Stimulated activated CD4-positive, alpha-beta T cell treated with anti-CD3 and anti-CD28 coated beads, Interleukin-2, amount 100 ng/mL, for 48 hours (primary cell): ENCODE results near the gene SND1.

Experiments
- DNase-seq, 2 donors: peaks; one replicate each; pipeline ENCODE4 v3.0.0-alpha.2; 2020

SND1 gene

DNA sequence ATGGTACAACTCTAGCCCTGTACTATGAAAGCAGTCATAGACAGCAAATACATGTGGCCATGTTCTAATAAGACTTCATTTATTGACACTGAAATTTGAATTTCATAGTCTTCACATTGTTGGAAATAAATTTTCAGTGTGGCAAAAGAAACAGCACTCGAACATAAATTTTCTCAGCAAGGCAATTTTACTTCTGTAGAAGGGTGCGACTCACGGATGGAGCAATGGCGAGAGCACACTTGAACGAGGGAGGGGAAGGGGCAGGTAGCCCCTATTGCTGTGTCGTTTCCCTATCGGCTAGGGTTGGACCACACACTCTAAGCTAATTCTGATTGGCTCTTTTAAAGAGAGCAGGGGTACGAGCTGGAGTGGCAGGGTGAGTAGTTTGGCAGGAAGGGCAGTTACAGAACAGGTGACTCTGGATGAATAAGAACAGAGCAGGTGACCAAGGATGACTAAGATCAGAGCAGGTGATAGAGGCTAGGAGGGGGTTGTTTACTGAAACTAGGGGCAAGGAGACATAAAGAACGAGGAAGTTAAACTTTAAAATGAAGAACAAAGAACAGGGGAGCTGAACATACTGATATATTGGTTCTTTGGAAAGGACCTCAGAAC, 327.2 kb downstream of the SND1 start:
- DNase-seq = no peak

GRCh38 chr7:127979728-127980126, 327.7 kb downstream of the SND1 start:
- DNase-seq = no peak

DNA sequence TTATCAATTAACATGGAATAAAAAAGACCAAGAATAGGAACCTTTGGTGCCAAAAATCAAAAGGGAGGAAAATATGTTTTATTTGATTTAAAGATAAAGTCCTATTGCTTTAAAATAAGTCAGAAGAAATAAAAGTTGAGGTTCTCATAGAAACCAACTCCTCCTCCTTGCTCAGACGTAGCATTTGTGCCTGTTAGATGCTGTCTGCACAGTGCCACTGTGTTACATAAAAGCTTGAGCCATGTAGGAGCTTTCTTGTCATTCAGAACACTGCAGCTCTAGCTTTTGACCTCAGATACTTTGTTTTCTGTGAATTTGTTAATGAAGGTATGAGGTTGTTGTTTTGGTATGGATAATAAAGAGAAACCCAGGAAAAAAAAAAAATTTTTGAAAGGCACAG, 328.9 kb downstream of the SND1 start:
- DNase-seq = no peak

DNA sequence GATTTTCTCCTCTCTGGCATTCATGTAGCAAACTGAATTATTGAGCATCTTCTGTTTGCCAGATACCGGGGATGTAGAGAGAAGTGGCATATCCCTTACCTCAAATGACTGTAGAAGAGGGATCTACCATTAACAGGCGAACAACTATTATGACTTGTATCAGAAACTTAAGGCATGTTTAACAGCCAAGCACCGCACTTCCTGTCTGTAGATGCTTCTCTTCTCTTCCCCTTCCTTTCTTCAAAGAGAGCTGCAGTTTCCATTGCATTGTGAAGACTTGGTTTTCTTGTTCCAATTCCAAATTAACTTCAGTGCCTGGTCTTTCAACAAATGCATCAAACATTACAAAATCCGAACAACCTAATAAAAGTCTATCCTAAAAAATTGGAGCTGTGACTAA, 330.0 kb downstream of the SND1 start:
- no peak for DNase-seq

GRCh38 chr7:127983804-127984332, 331.9 kb downstream of the SND1 start:
- no peak for DNase-seq

GRCh38 chr7:127986581-127987521, 334.9 kb downstream of the SND1 start:
- no peak for DNase-seq

DNA sequence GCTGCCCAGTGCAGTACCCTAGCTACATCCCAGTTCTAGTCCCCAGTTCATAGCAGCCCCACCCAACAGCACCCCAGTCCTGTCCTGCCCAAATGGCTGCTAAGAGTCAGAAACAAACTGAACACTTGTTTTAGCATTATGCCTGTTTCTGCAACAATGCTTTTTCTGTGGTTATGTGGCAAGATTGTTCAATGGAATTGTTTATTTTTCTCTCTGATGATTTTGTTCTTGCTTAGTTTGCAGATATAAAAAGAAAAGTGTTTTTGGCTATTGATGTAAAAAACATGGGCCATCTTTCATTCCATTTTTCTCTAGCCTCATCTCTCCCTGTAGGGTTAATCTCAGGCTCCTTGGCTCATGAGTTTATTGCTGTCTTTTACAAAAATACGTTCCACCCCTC, 336.8 kb downstream of the SND1 start:
- no peak for DNase-seq

- DNase-seq = no peak
These were observed 341.3 kb downstream of the SND1 start for GRCh38 chr7:127993317-127993716.

DNA sequence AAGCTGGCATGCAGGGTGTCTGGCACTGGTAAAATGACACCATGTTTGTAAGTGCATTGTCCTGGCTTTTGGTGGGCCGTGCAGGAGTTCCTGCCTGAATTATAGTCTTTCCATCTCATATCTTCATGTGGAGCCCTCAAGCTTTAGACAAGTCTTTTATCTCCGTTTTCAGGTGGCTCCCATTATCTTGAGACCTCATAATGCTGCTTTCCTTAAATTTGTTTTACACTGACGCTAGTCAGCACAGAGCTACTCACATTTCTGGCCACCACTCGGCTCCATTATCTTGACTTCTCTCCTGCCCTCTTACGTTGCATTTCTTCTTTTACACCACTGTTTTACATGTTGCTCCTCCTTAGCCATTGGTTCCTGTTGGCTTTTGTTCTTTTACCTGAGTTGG, 342.0 kb downstream of the SND1 start:
- DNase-seq = no peak

GRCh38 chr7:127995156-127995880, 343.3 kb downstream of the SND1 start:
- DNase-seq = no peak

- DNase-seq = no peak
These were observed 343.9 kb downstream of the SND1 start for GRCh38 chr7:127995881-127996215.

GRCh38 chr7:127996253-127997071, 344.5 kb downstream of the SND1 start:
- DNase-seq = no peak

GRCh38 chr7:127997226-127997922, 345.4 kb downstream of the SND1 start:
- no peak for DNase-seq

DNA sequence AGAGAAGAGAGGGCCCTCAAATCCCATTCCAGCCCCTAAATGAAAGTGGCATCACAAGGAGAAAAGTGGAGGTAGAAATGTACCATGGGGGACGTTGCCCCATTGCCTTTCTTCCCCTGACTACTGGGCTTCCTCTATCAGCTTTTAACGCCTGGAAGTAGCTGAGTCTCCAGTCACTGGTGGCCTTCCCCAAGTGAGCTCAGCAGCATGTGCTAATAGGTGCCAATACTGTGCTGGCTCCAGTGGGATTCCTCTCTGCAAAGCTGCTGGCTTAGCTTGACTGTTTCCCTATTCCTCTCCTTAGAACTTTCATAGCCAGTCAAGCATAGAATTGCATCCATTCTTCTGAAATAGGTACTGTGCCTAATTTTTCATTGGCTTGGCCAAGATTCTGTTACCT, 346.7 kb downstream of the SND1 start:
- DNase-seq = no peak

DNA sequence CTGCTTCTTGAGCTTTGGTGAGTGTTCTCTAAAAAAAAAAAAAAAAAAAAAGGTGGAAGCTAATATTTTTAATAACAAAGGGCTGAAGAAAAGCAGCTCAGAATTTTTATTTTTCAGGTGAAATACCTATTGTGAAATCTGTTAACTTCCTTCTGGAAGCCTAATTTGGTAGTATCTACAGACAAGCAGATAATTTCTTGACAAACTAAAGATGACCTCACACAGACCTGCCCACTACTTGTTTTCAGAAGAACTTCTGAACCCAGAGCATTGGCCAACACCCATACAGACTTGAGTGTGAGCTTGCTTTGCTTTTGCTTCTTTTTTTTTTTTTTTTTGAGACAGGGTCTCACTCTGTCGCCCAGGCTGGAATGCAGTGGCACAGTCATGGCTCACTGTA, 348.1 kb downstream of the SND1 start:
- DNase-seq = no peak

GRCh38 chr7:128000854-128001265, 348.9 kb downstream of the SND1 start:
- DNase-seq = no peak

GRCh38 chr7:128003167-128003566, 351.2 kb downstream of the SND1 start:
- no peak for DNase-seq

DNA sequence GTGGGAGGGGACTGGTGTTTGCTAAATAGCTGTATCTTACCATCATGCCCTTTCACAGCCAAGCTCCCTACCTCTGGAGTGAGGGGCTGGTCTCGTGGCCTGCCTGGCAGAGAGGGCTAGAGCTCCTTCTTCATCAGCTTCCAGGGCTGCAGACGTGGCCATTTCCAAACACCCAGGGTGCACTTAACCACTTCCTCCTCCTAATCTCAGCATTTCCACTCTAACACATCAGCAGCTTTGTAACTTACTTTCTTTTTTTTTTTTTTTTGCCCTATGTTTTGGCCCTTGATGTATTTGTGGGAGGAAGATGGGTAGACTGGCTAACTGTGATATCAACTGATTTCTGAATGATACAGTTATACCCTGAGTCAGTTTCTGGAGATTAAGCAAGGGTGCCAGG, 351.8 kb downstream of the SND1 start:
- no peak for DNase-seq

DNA sequence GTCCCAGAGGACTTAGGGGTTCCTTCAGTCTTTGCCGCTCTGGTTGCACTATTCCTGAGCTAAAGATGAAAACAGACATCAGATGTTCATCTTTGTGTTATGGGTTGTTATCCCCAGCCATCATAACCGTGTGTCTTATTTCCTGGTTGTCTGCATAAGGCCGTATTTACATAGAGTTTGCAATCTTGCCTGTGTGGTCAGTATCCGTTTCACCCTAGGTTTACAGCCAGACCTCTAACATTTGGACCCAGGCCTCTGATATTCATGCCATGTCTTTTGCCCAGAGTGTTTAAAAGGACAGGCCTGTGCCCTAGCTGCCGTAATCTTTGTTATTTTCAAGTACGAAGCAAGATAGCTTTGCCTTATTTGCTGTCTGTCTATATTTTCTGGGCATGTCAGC, 352.6 kb downstream of the SND1 start:
- no peak for DNase-seq

DNA sequence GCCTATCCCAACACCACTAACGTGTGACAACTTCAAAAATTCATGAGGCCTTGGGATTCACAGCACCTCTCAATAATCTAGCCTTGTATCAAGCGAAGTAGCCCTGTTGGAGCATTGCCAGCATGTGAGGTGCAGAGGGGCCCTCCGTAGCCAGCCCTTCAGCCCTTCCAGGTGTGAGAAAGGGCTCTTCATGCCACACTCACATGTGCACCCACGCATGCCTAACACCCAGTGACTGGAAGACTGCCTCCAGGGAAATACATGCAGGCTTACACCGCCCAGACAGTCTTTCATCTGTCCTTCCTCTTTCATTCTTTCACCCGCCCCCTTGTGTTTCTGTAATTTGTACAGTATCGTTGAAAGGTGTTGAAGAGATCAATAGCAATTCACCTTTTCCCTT, 353.1 kb downstream of the SND1 start:
- no peak for DNase-seq

- DNase-seq = no peak
These were observed 353.8 kb downstream of the SND1 start for GRCh38 chr7:128005759-128006159.
